ENCODE measurements around the gene LRRC3C.

The LRRC3C gene

GRCh38 chr17:39920218-39921210 lies 7.0 kb upstream of the LRRC3C start:
- TF ChIP-seq POLR2AphosphoS5 (IDR thresholded peaks at IDR 0.05; ENCODE audit: low read depth, low read length), result no peak
- TF ChIP-seq SIN3A (IDR thresholded peaks at IDR 0.05; ENCODE audit: borderline replicate concordance, insufficient read depth, low read length), result no peak
- TF ChIP-seq, protein P1, sequence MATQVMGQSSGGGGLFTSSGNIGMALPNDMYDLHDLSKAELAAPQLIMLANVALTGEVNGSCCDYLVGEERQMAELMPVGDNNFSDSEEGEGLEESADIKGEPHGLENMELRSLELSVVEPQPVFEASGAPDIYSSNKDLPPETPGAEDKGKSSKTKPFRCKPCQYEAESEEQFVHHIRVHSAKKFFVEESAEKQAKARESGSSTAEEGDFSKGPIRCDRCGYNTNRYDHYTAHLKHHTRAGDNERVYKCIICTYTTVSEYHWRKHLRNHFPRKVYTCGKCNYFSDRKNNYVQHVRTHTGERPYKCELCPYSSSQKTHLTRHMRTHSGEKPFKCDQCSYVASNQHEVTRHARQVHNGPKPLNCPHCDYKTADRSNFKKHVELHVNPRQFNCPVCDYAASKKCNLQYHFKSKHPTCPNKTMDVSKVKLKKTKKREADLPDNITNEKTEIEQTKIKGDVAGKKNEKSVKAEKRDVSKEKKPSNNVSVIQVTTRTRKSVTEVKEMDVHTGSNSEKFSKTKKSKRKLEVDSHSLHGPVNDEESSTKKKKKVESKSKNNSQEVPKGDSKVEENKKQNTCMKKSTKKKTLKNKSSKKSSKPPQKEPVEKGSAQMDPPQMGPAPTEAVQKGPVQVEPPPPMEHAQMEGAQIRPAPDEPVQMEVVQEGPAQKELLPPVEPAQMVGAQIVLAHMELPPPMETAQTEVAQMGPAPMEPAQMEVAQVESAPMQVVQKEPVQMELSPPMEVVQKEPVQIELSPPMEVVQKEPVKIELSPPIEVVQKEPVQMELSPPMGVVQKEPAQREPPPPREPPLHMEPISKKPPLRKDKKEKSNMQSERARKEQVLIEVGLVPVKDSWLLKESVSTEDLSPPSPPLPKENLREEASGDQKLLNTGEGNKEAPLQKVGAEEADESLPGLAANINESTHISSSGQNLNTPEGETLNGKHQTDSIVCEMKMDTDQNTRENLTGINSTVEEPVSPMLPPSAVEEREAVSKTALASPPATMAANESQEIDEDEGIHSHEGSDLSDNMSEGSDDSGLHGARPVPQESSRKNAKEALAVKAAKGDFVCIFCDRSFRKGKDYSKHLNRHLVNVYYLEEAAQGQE (IDR thresholded peaks at IDR 0.05; ENCODE audit: insufficient read depth in 1 of 2, low read depth in 2 of 2, low read length in 2 of 2), result no peak
- TF ChIP-seq TAF1 (IDR thresholded peaks at IDR 0.05; ENCODE audit: borderline replicate concordance, insufficient read depth, low read length), result no peak
- TF ChIP-seq FOXP2 (optimal IDR thresholded peaks at IDR 0.05; ENCODE audit: borderline replicate concordance, extremely low read depth, extremely low read length, insufficient read depth), result no peak

DNA sequence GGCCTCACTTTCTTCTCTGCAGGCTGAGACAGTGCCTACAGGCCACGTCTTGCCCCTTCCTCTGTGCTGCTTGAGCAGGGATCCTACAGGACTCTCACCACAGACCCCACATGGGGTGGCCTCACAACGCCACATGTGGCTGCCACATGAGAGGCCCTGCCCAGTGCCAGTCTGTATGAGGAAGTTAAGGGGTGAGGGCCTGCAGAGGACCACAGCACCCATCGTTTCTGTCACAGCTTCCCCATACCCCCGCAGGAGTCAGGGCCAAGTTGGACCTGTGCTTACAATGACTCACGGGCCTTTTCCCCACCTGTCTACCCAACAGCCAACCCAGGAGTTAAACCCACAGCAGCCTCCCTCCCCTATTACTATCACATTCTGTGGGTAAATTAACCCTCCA lies 6.2 kb upstream of the LRRC3C start:
- TF ChIP-seq SIN3A (IDR thresholded peaks at IDR 0.05; ENCODE audit: borderline replicate concordance, insufficient read depth, low read length) (no peak), TAF1 (IDR thresholded peaks at IDR 0.05; ENCODE audit: borderline replicate concordance, insufficient read depth, low read length) (no peak), POLR2AphosphoS5 (IDR thresholded peaks at IDR 0.05; ENCODE audit: low read depth, low read length) (no peak), FOXP2 (optimal IDR thresholded peaks at IDR 0.05; ENCODE audit: borderline replicate concordance, extremely low read depth, extremely low read length, insufficient read depth) (no peak)
- TF ChIP-seq, protein P1 (IDR thresholded peaks at IDR 0.05; ENCODE audit: insufficient read depth in 1 of 2, low read depth in 2 of 2, low read length in 2 of 2), result no peak

DNA sequence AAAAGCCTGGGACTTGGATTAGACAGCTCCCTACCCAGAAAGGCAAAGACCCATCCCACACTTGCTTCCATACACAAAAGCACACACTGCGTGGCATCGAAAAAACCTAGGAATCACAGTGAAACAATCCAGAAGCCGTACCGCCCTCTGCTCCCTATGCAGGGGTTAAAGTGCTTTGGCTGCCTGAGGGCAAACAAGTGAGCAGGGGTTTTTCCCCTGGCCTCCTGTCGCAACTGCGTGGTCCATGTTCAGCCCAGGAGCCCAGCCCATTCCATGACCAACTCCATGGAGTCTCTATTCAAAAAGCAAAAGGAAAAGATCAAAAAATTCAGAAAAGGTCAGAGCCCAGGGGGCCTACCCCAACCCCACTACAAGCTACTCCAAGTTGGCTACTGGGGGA lies 5.5 kb upstream of the LRRC3C start:
- no peak for TF ChIP-seq POLR2AphosphoS5 (IDR thresholded peaks at IDR 0.05; ENCODE audit: low read depth, low read length)
- TF ChIP-seq, protein P1 (IDR thresholded peaks at IDR 0.05; ENCODE audit: insufficient read depth in 1 of 2, low read depth in 2 of 2, low read length in 2 of 2), result no peak
- no peak for TF ChIP-seq TAF1 (IDR thresholded peaks at IDR 0.05; ENCODE audit: borderline replicate concordance, insufficient read depth, low read length)
- TF ChIP-seq FOXP2 (optimal IDR thresholded peaks at IDR 0.05; ENCODE audit: borderline replicate concordance, extremely low read depth, extremely low read length, insufficient read depth), result no peak
- TF ChIP-seq SIN3A (IDR thresholded peaks at IDR 0.05; ENCODE audit: borderline replicate concordance, insufficient read depth, low read length), result no peak

DNA sequence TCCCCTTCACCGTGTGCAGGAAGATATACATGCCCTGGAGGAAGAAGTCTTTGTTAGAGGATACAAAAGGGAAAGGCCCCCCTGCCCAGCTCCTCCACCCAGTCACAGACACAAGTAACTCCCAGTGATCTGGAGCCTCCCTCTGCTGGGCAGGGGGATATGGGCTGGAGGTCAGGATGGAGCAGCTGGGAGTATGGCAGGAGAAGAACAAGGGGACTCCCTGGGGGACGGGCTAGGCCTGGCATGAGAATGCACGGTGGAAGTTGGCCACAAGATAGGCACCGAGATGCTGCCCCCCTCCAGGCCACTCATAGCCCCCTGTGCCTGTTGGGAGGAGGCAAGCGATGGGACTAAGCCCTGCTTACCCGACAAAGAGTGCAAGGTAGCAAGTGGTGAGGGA lies 4.3 kb upstream of the LRRC3C start:
- TF ChIP-seq POLR2AphosphoS5 (IDR thresholded peaks at IDR 0.05; ENCODE audit: low read depth, low read length) (no peak), FOXP2 (optimal IDR thresholded peaks at IDR 0.05; ENCODE audit: borderline replicate concordance, extremely low read depth, extremely low read length, insufficient read depth) (no peak), SIN3A (IDR thresholded peaks at IDR 0.05; ENCODE audit: borderline replicate concordance, insufficient read depth, low read length) (no peak), TAF1 (IDR thresholded peaks at IDR 0.05; ENCODE audit: borderline replicate concordance, insufficient read depth, low read length) (no peak)
- TF ChIP-seq, protein P1 (IDR thresholded peaks at IDR 0.05; ENCODE audit: insufficient read depth in 1 of 2, low read depth in 2 of 2, low read length in 2 of 2), result no peak

Data from PFSK-1 (cell line).